A673 (cell line): ENCODE data around the gene OPRPN. TPM values are rescaled to one million over a fixed set of nuclear protein-coding genes. Genes with fewer than 3 reads are reported as not detected.

Experiments used
- BruUV-seq: library from RNA; stranded (reverse); fragments of 400-500 nt; replicated peaks from 2 replicates; lab custom pipeline; 2021; lab: Mats Ljungman, UMichigan
- CTCF ChIA-PET: fragments of 300-600 bp; sonication (Branson Sonifier 250); formaldehyde crosslinking; loops from one replicate; lab custom pipeline; 2022; ENCODE audit warnings: antibody characterized with exemption; lab: Charles Lee
- POLR2A ChIA-PET: fragments of 300-600 bp; sonication (Branson Sonifier 250); formaldehyde crosslinking; loops from one replicate; lab custom pipeline; 2022; ENCODE audit warnings: antibody characterized with exemption; ENCODE audit not compliant: low non-redundant PET; lab: Charles Lee
- DNase-seq: peaks from one replicate; pipeline ENCODE4 v3.0.0-alpha.2; 2015; ENCODE audit warnings: low spot score
- H3K27ac ChIP-seq: fragments of 200-600 bp; sonication (generic); 2 replicates; pipeline ENCODE4 v1.5.1; 2016; ENCODE audit warnings: mixed run types, low read depth, mild to moderate bottlenecking, mixed read lengths, antibody characterized with exemption, low read length; ENCODE audit not compliant: poor library complexity, severe bottlenecking
- H3K27me3 ChIP-seq: fragments of 200-600 bp; sonication (generic); replicated peaks from 2 replicates; pipeline ENCODE4 v1.6.1; 2017; ENCODE audit warnings: mixed run types, low read depth, mild to moderate bottlenecking, mixed read lengths, antibody characterized with exemption, low read length; ENCODE audit not compliant: insufficient read depth, poor library complexity
- H3K36me3 ChIP-seq: fragments of 200-600 bp; sonication (generic); 2 replicates; pipeline ENCODE4 v1.6.1; 2016; ENCODE audit warnings: mixed run types, mild to moderate bottlenecking, mixed read lengths, antibody characterized with exemption, low read length; ENCODE audit not compliant: insufficient read depth, poor library complexity, severe bottlenecking
- H3K4me1 ChIP-seq: fragments of 200-600 bp; sonication (generic); 2 replicates; pipeline ENCODE4 v1.6.1; 2017; ENCODE audit warnings: mixed run types, mild to moderate bottlenecking, mixed read lengths, antibody characterized with exemption, low read length; ENCODE audit not compliant: insufficient read depth, poor library complexity, severe bottlenecking
- H3K4me3 ChIP-seq: fragments of 200-600 bp; sonication (generic); 2 replicates; pipeline ENCODE4 v1.5.1; 2016; ENCODE audit warnings: low read depth, mixed run types, mild to moderate bottlenecking, mixed read lengths, low read length; ENCODE audit not compliant: poor library complexity, severe bottlenecking
- H3K9me3 ChIP-seq: fragments of 200-600 bp; sonication (generic); 2 replicates; pipeline ENCODE4 v1.6.1; 2016; ENCODE audit warnings: mixed run types, low read depth, mild to moderate bottlenecking, mixed read lengths, antibody characterized with exemption, low read length; ENCODE audit not compliant: poor library complexity, severe bottlenecking
- EZH2 ChIP-seq: fragments of 200-600 bp; sonication (generic); IDR thresholded peaks from 2 replicates; pipeline ENCODE4 v1.6.1; 2017; ENCODE audit warnings: borderline replicate concordance, low read depth, mild to moderate bottlenecking, mixed read lengths, antibody characterized with exemption, low read length; ENCODE audit not compliant: poor library complexity, severe bottlenecking
- intact Hi-C: fragments of 100-400 bp; cut with micrococcal nuclease; formaldehyde crosslinking; loops from one replicate; pipeline ENCODE4 v1.10.0; 2022; ENCODE audit not compliant: unreplicated experiment
- total RNA-seq: library from RNA; stranded (reverse); gene quantifications from 2 replicates; pipeline ENCODE4 v1.2.3, GENCODE V29; 2021
- TF ChIP-seq, protein P1 (sequence below): fragments of 300-800, 200-600 bp; sonication (generic); conservative IDR thresholded peaks from 2 replicates; pipeline ENCODE4 v1.5.1; 2017; ENCODE audit warnings: low read depth, mild to moderate bottlenecking, antibody characterized with exemption, low read length, moderate library complexity, mixed read lengths

The OPRPN gene
- total RNA-seq, 1 experiment from 2014 or later, result not detected

DNA sequence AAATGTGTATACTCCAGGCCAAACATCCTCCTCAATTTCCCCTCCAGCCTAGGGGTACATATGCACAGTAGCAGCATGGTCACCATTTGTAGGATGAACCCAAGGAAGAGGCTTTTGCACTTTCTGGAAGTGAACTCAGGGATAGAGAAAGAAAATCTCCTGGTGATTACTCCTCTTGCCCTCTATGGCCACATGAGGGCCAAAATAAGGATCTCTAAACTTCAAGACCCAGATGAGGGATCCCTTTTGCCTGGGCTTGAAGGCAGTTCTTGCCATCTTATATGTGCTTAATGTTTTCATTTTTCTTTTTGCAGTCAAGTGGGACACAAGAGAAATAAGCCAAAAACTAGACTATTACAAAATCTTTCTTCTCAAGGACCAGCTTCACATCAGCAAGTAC lies 44.7 kb downstream of the OPRPN start:
- CTCF ChIA-PET, result no interaction called here
- TF ChIP-seq, protein P1, sequence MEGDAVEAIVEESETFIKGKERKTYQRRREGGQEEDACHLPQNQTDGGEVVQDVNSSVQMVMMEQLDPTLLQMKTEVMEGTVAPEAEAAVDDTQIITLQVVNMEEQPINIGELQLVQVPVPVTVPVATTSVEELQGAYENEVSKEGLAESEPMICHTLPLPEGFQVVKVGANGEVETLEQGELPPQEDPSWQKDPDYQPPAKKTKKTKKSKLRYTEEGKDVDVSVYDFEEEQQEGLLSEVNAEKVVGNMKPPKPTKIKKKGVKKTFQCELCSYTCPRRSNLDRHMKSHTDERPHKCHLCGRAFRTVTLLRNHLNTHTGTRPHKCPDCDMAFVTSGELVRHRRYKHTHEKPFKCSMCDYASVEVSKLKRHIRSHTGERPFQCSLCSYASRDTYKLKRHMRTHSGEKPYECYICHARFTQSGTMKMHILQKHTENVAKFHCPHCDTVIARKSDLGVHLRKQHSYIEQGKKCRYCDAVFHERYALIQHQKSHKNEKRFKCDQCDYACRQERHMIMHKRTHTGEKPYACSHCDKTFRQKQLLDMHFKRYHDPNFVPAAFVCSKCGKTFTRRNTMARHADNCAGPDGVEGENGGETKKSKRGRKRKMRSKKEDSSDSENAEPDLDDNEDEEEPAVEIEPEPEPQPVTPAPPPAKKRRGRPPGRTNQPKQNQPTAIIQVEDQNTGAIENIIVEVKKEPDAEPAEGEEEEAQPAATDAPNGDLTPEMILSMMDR, result no peak
- no peak for TF ChIP-seq EZH2
- no peak overlapping the region for H3K4me3 ChIP-seq
- BruUV-seq, result no TSS peak
- no peaks in the 10 kb centered on the region for H3K27me3 ChIP-seq
- no peaks in the 10 kb centered on the region for H3K4me1 ChIP-seq
- DNase-seq, result no peak
- POLR2A ChIA-PET, result no interaction called here
- intact Hi-C loops, result no loop called here
- no peak overlapping the region for H3K27ac ChIP-seq
- no peaks in the 10 kb centered on the region for H3K9me3 ChIP-seq
- no peaks in the 10 kb centered on the region for H3K36me3 ChIP-seq

DNA sequence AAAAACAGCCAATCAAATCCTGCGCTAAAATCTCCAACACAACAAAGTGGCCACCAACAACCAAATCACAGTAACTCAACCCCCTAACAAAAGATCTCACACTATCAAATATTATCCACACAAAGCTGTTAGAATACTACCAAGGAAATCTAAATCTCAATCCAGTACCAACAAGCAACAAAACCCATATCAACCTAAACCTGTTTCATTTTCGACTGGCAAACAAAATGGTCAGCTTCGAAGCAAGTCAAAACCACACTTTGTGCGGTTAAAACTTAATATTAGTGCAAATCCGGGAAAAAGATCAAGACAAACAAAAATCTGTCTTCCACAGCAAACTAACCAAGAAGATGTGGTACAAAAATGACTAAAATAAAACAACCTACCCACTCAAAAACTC lies 45.6 kb downstream of the OPRPN start:
- Histone ChIP-seq H3K27ac (no peak overlapping the region), H3K4me1 (no peaks in the 10 kb centered on the region), H3K9me3 (no peaks in the 10 kb centered on the region), H3K4me3 (no peak overlapping the region), H3K27me3 (no peaks in the 10 kb centered on the region), H3K36me3 (no peaks in the 10 kb centered on the region)
- intact Hi-C loops, result no loop called here
- ChIA-PET POLR2A (no interaction called here), CTCF (no interaction called here)
- TF ChIP-seq EZH2, result no peak
- TF ChIP-seq, protein P1, result no peak
- DNase-seq, result no peak
- no TSS peak for BruUV-seq

DNA sequence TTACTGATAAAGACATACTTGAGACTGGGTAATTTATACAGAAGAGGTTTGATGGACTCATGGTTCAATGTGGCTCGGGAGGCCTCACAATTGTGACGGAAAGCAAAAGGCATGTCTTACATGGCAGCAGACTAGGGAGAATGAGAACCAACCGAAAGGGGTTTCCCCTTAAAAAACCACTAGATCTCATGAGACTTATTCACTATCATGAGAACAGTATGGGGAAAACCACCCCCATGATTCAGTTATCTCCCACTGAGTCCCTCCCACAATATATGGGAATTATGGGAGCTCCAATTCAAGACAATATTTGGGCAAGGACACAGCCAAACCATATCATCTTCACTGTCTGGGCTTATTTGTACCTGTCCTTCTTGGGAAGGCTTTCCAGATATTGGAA lies 51.5 kb downstream of the OPRPN start:
- H3K9me3 ChIP-seq, result no peaks in the 10 kb centered on the region
- H3K4me3 ChIP-seq, result no peak overlapping the region
- H3K4me1 ChIP-seq, result no peaks in the 10 kb centered on the region
- ChIA-PET CTCF (no interaction called here), POLR2A (no interaction called here)
- H3K36me3 ChIP-seq, result no peaks in the 10 kb centered on the region
- no peaks in the 10 kb centered on the region for H3K27me3 ChIP-seq
- DNase-seq, result no peak
- no peak overlapping the region for H3K27ac ChIP-seq
- BruUV-seq, result no TSS peak
- TF ChIP-seq, protein P1, result no peak
- TF ChIP-seq EZH2, result no peak
- intact Hi-C loops, result no loop called here
